NB4 (cell line): ENCODE data around the gene CMC2.

Experiments used
- CTCF ChIP-seq: IDR thresholded peaks from one replicate; pipeline ENCODE4 v1.5.1; 2012; ENCODE audit warnings: low read depth, low read length
- MAX ChIP-seq: IDR thresholded peaks from 2 replicates; pipeline ENCODE4 v1.6.1; 2011; ENCODE audit warnings: low read depth, low read length
- MYC ChIP-seq: IDR thresholded peaks from 2 replicates; pipeline ENCODE4 v1.6.1; 2011; ENCODE audit warnings: low read depth, low read length
- POLR2A ChIP-seq: IDR thresholded peaks from 2 replicates; pipeline ENCODE4 v1.6.1; 2011; ENCODE audit warnings: mild to moderate bottlenecking; ENCODE audit not compliant: insufficient read length; ENCODE audit errors: extremely low read depth

- TF ChIP-seq CTCF (no peak), POLR2A (no peak), MAX (no peak), MYC (no peak)
Observed at GRCh38 chr16:80985611-80986010, 21.1 kb downstream of the CMC2 start.
